NCI-H2171 treated with DMSO at 0.1 percent for 48 hours (cell line): Measurements from ENCODE around the gene YEATS2.

ENCODE experiments used
- DNase-seq: peaks from one replicate; lab custom pipeline; 2025; lab: John Stamatoyannopoulos, UW

Gene YEATS2

GRCh38 chr3:183837390-183837789 lies 139.8 kb downstream of the YEATS2 start:
- no peak for DNase-seq

- no peak for DNase-seq
These were observed 140.3 kb downstream of the YEATS2 start for GRCh38 chr3:183837894-183838293.

GRCh38 chr3:183839751-183840150 lies 142.2 kb downstream of the YEATS2 start:
- no peak for DNase-seq

DNA sequence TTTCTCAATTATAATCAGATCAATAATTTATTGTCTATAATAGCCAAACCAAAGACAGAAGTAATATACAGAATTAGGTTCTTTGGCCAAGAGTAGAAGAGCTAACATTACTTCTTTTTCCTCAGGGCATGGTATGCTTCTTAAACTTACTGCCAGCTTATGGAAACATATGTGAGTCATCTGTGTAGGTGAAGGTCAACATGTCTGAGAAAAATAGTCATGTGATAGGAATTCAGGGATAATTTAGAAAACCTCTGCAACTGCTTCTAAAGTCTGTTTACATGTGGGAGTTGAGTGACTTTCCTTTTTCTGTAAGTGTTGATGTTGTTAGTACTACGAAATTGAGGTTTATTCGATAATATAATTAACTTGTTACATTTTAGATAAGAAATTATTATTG lies 147.0 kb downstream of the YEATS2 start:
- DNase-seq = no peak

- DNase-seq = no peak
These were observed 147.5 kb downstream of the YEATS2 start for GRCh38 chr3:183845090-183845489.

- no peak for DNase-seq
These were observed 148.2 kb downstream of the YEATS2 start for GRCh38 chr3:183845608-183846288.

GRCh38 chr3:183854318-183855035 lies 156.9 kb downstream of the YEATS2 start:
- no peak for DNase-seq

DNA sequence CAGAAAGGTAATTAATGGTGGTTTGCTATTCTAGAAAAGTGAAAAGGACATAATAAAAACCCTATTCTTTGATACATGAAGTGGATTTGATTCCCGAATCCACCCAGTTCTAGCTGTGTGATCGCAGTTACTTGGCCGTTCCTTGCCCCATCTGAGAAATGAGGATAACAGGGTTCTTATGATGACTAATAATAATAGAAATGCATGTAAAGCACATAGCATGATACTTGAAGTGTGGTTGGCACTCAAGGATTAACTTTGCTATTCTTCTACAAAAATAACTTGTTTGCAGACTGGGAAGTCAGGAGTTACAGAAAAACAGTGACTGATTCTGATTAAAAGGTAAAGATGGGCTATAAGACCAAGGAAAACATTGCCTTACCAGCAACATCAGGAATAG lies 160.3 kb downstream of the YEATS2 start:
- no peak for DNase-seq
